ENCODE measurements around the gene SSUH2.

Gene SSUH2

GRCh38 chr3:8608041-8608790 lies 36.4 kb downstream of the SSUH2 start:
- H3K27ac ChIP-seq (ENCODE audit: low read depth, low read length), result no peak overlapping the region
- no peaks in the 10 kb centered on the region for H3K9me3 ChIP-seq (ENCODE audit: control insufficient read depth, insufficient read depth, low read depth, low read length)
- no peak overlapping the region for H3K4me3 ChIP-seq (ENCODE audit: low read depth, low read length)
- no peak overlapping the region for H3K9ac ChIP-seq (ENCODE audit: low read length)
- no peaks in the 10 kb centered on the region for H3K27me3 ChIP-seq (ENCODE audit: control insufficient read depth, insufficient read depth, low read length)
- peaks cover 15% of the 10 kb centered on the region for H3K4me1 ChIP-seq (ENCODE audit: control insufficient read depth, insufficient read depth, low read length)
- no peaks in the 10 kb centered on the region for H3K36me3 ChIP-seq (ENCODE audit: control insufficient read depth, insufficient read depth, low read length)

DNA sequence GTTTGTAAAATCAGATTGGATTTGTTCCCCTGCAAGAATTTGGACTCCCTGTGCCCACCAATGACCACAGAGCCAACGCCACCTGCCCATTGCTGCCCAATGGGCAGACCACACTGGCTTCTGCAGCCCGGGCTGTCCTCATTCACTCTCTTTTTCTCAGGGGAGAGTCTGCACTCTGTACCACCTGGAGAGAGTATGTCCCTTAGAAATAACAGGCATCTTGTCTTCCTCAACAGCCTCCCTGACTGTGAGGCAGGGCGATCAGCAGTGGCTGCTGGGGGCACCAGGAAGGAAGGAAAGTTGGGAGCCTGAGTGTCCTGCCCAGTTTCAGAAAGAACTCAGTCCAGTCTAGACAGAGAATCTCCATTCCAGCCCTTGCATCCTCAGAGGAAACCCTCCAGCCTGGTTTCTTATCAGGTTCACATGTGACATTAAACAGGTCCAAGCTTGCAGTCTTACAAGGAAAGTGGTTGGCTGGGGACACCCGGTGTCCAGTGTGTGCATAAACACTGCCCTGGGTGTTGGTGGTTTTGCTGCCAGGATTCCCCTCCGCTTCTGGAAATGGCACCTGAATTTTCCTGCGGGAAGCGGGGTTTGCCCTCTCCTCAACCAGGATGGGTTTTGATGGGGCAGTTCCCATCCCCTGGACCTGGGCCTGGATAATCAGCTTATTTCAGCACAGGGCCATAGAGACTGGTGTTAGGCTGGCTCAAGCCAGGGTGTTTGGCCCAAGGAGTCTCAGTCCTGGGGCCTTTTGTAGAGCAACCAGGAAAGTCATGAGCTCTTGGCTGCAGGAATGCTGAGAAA lies 37.2 kb downstream of the SSUH2 start:
- Histone ChIP-seq H3K27me3 (ENCODE audit: control insufficient read depth, insufficient read depth, low read length) (no peaks in the 10 kb centered on the region), H3K9me3 (ENCODE audit: control insufficient read depth, insufficient read depth, low read depth, low read length) (no peaks in the 10 kb centered on the region), H3K36me3 (ENCODE audit: control insufficient read depth, insufficient read depth, low read length) (no peaks in the 10 kb centered on the region), H3K4me3 (ENCODE audit: low read depth, low read length) (no peak overlapping the region), H3K4me1 (ENCODE audit: control insufficient read depth, insufficient read depth, low read length) (peaks cover 15% of the 10 kb centered on the region), H3K9ac (ENCODE audit: low read length) (peak overlapping the region; percentile 4), H3K27ac (ENCODE audit: low read depth, low read length) (no peak overlapping the region)

- H3K9me3 ChIP-seq (ENCODE audit: control insufficient read depth, insufficient read depth, low read depth, low read length), result no peaks in the 10 kb centered on the region
- peaks cover 15% of the 10 kb centered on the region for H3K4me1 ChIP-seq (ENCODE audit: control insufficient read depth, insufficient read depth, low read length)
- peak overlapping the region; percentile 4 for H3K9ac ChIP-seq (ENCODE audit: low read length)
- H3K27me3 ChIP-seq (ENCODE audit: control insufficient read depth, insufficient read depth, low read length), result no peaks in the 10 kb centered on the region
- H3K36me3 ChIP-seq (ENCODE audit: control insufficient read depth, insufficient read depth, low read length), result no peaks in the 10 kb centered on the region
- H3K4me3 ChIP-seq (ENCODE audit: low read depth, low read length), result no peak overlapping the region
- no peak overlapping the region for H3K27ac ChIP-seq (ENCODE audit: low read depth, low read length)
Observed at GRCh38 chr3:8606701-8607231, 37.8 kb downstream of the SSUH2 start.

- H3K4me3 ChIP-seq (ENCODE audit: low read depth, low read length), result no peak overlapping the region
- H3K9me3 ChIP-seq (ENCODE audit: control insufficient read depth, insufficient read depth, low read depth, low read length), result no peaks in the 10 kb centered on the region
- H3K9ac ChIP-seq (ENCODE audit: low read length), result no peak overlapping the region
- no peaks in the 10 kb centered on the region for H3K36me3 ChIP-seq (ENCODE audit: control insufficient read depth, insufficient read depth, low read length)
- no peaks in the 10 kb centered on the region for H3K27me3 ChIP-seq (ENCODE audit: control insufficient read depth, insufficient read depth, low read length)
- peaks cover 10% of the 10 kb centered on the region for H3K4me1 ChIP-seq (ENCODE audit: control insufficient read depth, insufficient read depth, low read length)
- no peak overlapping the region for H3K27ac ChIP-seq (ENCODE audit: low read depth, low read length)
Observed at GRCh38 chr3:8604988-8605387, 39.6 kb downstream of the SSUH2 start.

DNA sequence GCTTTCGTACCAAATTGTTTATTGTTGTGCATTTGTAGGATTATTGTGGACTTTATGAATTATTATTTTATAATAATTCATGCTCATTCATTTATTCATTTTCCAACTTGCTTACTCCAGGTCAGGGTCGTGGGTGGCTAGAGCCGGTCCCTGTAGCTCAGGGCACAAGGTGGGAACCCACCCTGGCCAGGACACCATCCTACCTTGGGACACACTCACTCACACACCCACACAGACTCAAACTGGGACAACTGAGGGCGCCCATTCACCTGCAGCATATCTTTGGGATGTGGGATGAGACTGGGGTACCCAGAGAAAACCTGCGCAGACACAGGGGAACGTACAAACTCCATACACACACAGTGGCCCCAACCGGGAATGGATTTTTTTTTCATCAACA lies 40.6 kb downstream of the SSUH2 start:
- Histone ChIP-seq H3K27ac (ENCODE audit: low read depth, low read length) (no peak overlapping the region), H3K4me3 (ENCODE audit: low read depth, low read length) (no peak overlapping the region), H3K4me1 (ENCODE audit: control insufficient read depth, insufficient read depth, low read length) (peaks cover 10% of the 10 kb centered on the region), H3K27me3 (ENCODE audit: control insufficient read depth, insufficient read depth, low read length) (no peaks in the 10 kb centered on the region), H3K9ac (ENCODE audit: low read length) (no peak overlapping the region), H3K36me3 (ENCODE audit: control insufficient read depth, insufficient read depth, low read length) (no peaks in the 10 kb centered on the region), H3K9me3 (ENCODE audit: control insufficient read depth, insufficient read depth, low read depth, low read length) (no peaks in the 10 kb centered on the region)

DNA sequence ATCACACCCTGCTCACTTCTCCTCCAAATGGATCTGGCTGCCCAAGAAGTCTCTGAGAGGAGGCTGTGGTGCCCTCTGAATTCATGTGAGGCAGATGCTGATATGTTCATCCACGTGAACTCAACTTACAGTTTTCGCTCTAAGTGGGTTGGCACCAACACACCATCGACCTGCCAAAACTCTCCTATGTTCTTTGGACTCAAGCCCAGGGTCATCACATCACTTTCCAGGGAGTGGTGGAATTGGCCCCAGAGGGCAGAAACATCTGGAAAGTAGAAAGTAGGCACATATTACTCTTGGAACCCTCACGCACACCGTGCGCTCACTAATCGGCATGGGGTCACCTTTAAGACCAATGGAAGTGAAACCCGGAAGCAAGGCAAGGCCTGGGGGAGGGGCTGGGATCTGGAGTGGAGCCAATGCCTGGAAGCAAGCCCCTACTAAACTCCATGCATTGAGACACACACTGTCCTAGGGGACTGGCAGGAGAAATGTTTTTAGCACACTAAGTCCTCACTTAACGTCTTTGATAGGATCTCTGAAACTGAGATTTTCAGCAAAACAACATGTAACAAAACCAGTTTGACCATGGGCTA lies 41.4 kb downstream of the SSUH2 start:
- Histone ChIP-seq H3K27me3 (ENCODE audit: control insufficient read depth, insufficient read depth, low read length) (no peaks in the 10 kb centered on the region), H3K9me3 (ENCODE audit: control insufficient read depth, insufficient read depth, low read depth, low read length) (no peaks in the 10 kb centered on the region), H3K4me1 (ENCODE audit: control insufficient read depth, insufficient read depth, low read length) (peaks cover 10% of the 10 kb centered on the region), H3K9ac (ENCODE audit: low read length) (no peak overlapping the region), H3K4me3 (ENCODE audit: low read depth, low read length) (no peak overlapping the region), H3K27ac (ENCODE audit: low read depth, low read length) (no peak overlapping the region), H3K36me3 (ENCODE audit: control insufficient read depth, insufficient read depth, low read length) (no peaks in the 10 kb centered on the region)

GRCh38 chr3:8600457-8600856 lies 44.1 kb downstream of the SSUH2 start:
- H3K4me3 ChIP-seq (ENCODE audit: low read depth, low read length), result no peak overlapping the region
- H3K4me1 ChIP-seq (ENCODE audit: control insufficient read depth, insufficient read depth, low read length), result peaks cover under 1% of the 10 kb centered on the region
- no peaks in the 10 kb centered on the region for H3K27me3 ChIP-seq (ENCODE audit: control insufficient read depth, insufficient read depth, low read length)
- H3K36me3 ChIP-seq (ENCODE audit: control insufficient read depth, insufficient read depth, low read length), result no peaks in the 10 kb centered on the region
- no peaks in the 10 kb centered on the region for H3K9me3 ChIP-seq (ENCODE audit: control insufficient read depth, insufficient read depth, low read depth, low read length)
- no peak overlapping the region for H3K9ac ChIP-seq (ENCODE audit: low read length)
- no peak overlapping the region for H3K27ac ChIP-seq (ENCODE audit: low read depth, low read length)

DNA sequence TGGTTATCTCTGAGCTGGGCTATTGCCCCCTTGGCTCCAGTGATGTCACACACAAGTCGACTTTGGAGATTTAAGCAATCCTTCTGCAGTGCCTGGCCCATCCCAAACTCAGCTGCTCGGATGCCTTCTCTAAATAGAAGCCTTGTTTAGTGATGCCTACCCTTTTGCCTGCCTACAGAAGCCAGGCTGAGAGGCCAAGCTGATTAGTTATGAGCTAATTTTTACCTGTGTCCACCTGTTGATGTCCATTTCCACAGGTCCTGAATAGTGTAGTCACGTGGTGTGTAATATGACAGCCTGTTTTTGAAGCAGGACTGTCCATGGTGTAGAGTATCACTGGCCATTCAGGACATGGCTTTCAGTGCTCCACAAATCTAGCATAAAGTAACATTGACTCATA lies 45.5 kb downstream of the SSUH2 start:
- H3K9ac ChIP-seq (ENCODE audit: low read length), result no peak overlapping the region
- H3K9me3 ChIP-seq (ENCODE audit: control insufficient read depth, insufficient read depth, low read depth, low read length), result no peaks in the 10 kb centered on the region
- no peak overlapping the region for H3K4me3 ChIP-seq (ENCODE audit: low read depth, low read length)
- H3K36me3 ChIP-seq (ENCODE audit: control insufficient read depth, insufficient read depth, low read length), result no peaks in the 10 kb centered on the region
- H3K27ac ChIP-seq (ENCODE audit: low read depth, low read length), result no peak overlapping the region
- no peaks in the 10 kb centered on the region for H3K27me3 ChIP-seq (ENCODE audit: control insufficient read depth, insufficient read depth, low read length)
- no peaks in the 10 kb centered on the region for H3K4me1 ChIP-seq (ENCODE audit: control insufficient read depth, insufficient read depth, low read length)

- H3K4me1 ChIP-seq (ENCODE audit: control insufficient read depth, insufficient read depth, low read length), result no peaks in the 10 kb centered on the region
- no peaks in the 10 kb centered on the region for H3K36me3 ChIP-seq (ENCODE audit: control insufficient read depth, insufficient read depth, low read length)
- no peaks in the 10 kb centered on the region for H3K27me3 ChIP-seq (ENCODE audit: control insufficient read depth, insufficient read depth, low read length)
- H3K9ac ChIP-seq (ENCODE audit: low read length), result no peak overlapping the region
- H3K27ac ChIP-seq (ENCODE audit: low read depth, low read length), result no peak overlapping the region
- no peak overlapping the region for H3K4me3 ChIP-seq (ENCODE audit: low read depth, low read length)
- no peaks in the 10 kb centered on the region for H3K9me3 ChIP-seq (ENCODE audit: control insufficient read depth, insufficient read depth, low read depth, low read length)
Observed at GRCh38 chr3:8597219-8597853, 47.3 kb downstream of the SSUH2 start.

GRCh38 chr3:8596321-8597218 lies 48.0 kb downstream of the SSUH2 start:
- Histone ChIP-seq H3K4me1 (ENCODE audit: control insufficient read depth, insufficient read depth, low read length) (no peaks in the 10 kb centered on the region), H3K27me3 (ENCODE audit: control insufficient read depth, insufficient read depth, low read length) (no peaks in the 10 kb centered on the region), H3K9me3 (ENCODE audit: control insufficient read depth, insufficient read depth, low read depth, low read length) (no peaks in the 10 kb centered on the region), H3K4me3 (ENCODE audit: low read depth, low read length) (no peak overlapping the region), H3K9ac (ENCODE audit: low read length) (no peak overlapping the region), H3K27ac (ENCODE audit: low read depth, low read length) (no peak overlapping the region), H3K36me3 (ENCODE audit: control insufficient read depth, insufficient read depth, low read length) (no peaks in the 10 kb centered on the region)

All from HUES6 (cell line).